ENCODE data around the gene REXO4. TPM values are rescaled to one million over a fixed set of nuclear protein-coding genes. Genes with fewer than 3 reads are reported as not detected.

REXO4 gene
- total RNA-seq, 1 donor from 2014 or later, result 17.9 TPM

DNA sequence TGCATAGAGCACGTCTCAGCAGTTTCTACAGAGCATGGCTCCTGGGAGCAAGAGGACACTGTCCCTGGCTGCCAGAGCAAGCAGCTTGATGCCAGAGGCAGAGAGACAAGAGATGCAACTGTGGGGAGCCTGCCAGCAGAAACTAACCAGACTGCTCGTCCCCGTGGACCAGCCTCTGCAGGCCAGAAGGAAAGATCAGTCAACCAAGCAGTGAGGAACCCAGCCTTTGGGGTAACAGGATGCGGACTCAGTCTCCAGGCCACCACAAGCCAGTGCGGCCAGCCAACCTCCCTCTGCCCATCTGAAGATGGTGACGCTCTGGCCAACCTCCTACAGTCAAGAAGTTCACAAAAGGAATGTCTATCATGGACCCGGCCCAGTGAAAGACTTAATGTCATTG lies 45.7 kb downstream of the REXO4 start:
- Histone ChIP-seq H3K4me2 (no peak overlapping the region), H3K9me3 (ENCODE audit: low read depth) (no peaks in the 10 kb centered on the region), H3K27ac (no peak overlapping the region), H3K27me3 (peaks cover 7% of the 10 kb centered on the region), H3K79me2 (ENCODE audit: low read depth) (peaks cover 87% of the 10 kb centered on the region), H3K9ac (no peak overlapping the region), H3F3A (ENCODE audit: low read depth) (no peaks in the 10 kb centered on the region), H3K36me3 (no peaks in the 10 kb centered on the region), H4K20me1 (ENCODE audit: low read depth) (peaks cover 85% of the 10 kb centered on the region), H3K4me1 (peaks cover 4% of the 10 kb centered on the region), H2AFZ (replicated peaks) (no peak overlapping the region), H3K4me3 (no peak overlapping the region)
- no peak for DNase-seq (ENCODE audit: low spot score)
- H3K27me3 Mint-ChIP-seq (ENCODE audit: insufficient read depth, low read depth), result peaks cover 2% of the 10 kb centered on the region
- H3K4me1 Mint-ChIP-seq, result peaks cover 15% of the 10 kb centered on the region
- no peak for TF ChIP-seq EZH2phosphoT487 (IDR thresholded peaks at IDR 0.05)
- TF ChIP-seq CTCF (IDR thresholded peaks at IDR 0.05), result no peak
- no peak for TF ChIP-seq EZH2 (IDR thresholded peaks at IDR 0.05)
- no peak overlapping the region for H3K27ac Mint-ChIP-seq
- H3K36me3 Mint-ChIP-seq, result peaks cover 19% of the 10 kb centered on the region
- H3K9me3 Mint-ChIP-seq, result no peaks in the 10 kb centered on the region
- H3K4me3 Mint-ChIP-seq, result no peak overlapping the region

GRCh38 chr9:133371261-133371711 lies 46.5 kb downstream of the REXO4 start:
- Histone ChIP-seq H4K20me1 (ENCODE audit: low read depth) (peaks cover 94% of the 10 kb centered on the region), H3K4me2 (no peak overlapping the region), H2AFZ (replicated peaks) (no peak overlapping the region), H3K9me3 (ENCODE audit: low read depth) (no peaks in the 10 kb centered on the region), H3K79me2 (ENCODE audit: low read depth) (peaks cover 93% of the 10 kb centered on the region), H3K36me3 (no peaks in the 10 kb centered on the region), H3K4me3 (no peak overlapping the region), H3K9ac (no peak overlapping the region), H3K27ac (no peak overlapping the region), H3F3A (ENCODE audit: low read depth) (no peaks in the 10 kb centered on the region), H3K4me1 (peaks cover 4% of the 10 kb centered on the region), H3K27me3 (no peaks in the 10 kb centered on the region)
- Mint-ChIP-seq H3K4me3 (no peak overlapping the region), H3K4me1 (peaks cover 15% of the 10 kb centered on the region), H3K27ac (no peak overlapping the region), H3K36me3 (peaks cover 19% of the 10 kb centered on the region), H3K9me3 (no peaks in the 10 kb centered on the region), H3K27me3 (ENCODE audit: insufficient read depth, low read depth) (peaks cover 3% of the 10 kb centered on the region)
- DNase-seq (ENCODE audit: low spot score), result no peak
- TF ChIP-seq EZH2phosphoT487 (IDR thresholded peaks at IDR 0.05) (no peak), CTCF (IDR thresholded peaks at IDR 0.05) (no peak), EZH2 (IDR thresholded peaks at IDR 0.05) (no peak)

GRCh38 chr9:133370685-133371084 lies 47.1 kb downstream of the REXO4 start:
- no peaks in the 10 kb centered on the region for H3F3A ChIP-seq (ENCODE audit: low read depth)
- peaks cover 99% of the 10 kb centered on the region for H4K20me1 ChIP-seq (ENCODE audit: low read depth)
- H3K27me3 ChIP-seq, result no peaks in the 10 kb centered on the region
- no peak overlapping the region for H3K9ac ChIP-seq
- Mint-ChIP-seq H3K27me3 (ENCODE audit: insufficient read depth, low read depth) (peaks cover 5% of the 10 kb centered on the region), H3K4me1 (peaks cover 15% of the 10 kb centered on the region), H3K27ac (no peak overlapping the region), H3K36me3 (peaks cover 19% of the 10 kb centered on the region), H3K9me3 (no peaks in the 10 kb centered on the region), H3K4me3 (no peak overlapping the region)
- DNase-seq (ENCODE audit: low spot score), result no peak
- peaks cover 4% of the 10 kb centered on the region for H3K4me1 ChIP-seq
- no peak for TF ChIP-seq EZH2 (IDR thresholded peaks at IDR 0.05)
- TF ChIP-seq CTCF (IDR thresholded peaks at IDR 0.05), result no peak
- TF ChIP-seq EZH2phosphoT487 (IDR thresholded peaks at IDR 0.05), result no peak
- no peak overlapping the region for H3K4me2 ChIP-seq
- peaks cover 97% of the 10 kb centered on the region for H3K79me2 ChIP-seq (ENCODE audit: low read depth)
- no peaks in the 10 kb centered on the region for H3K36me3 ChIP-seq
- H3K9me3 ChIP-seq (ENCODE audit: low read depth), result no peaks in the 10 kb centered on the region
- no peak overlapping the region for H2AFZ ChIP-seq (replicated peaks)
- no peak overlapping the region for H3K4me3 ChIP-seq
- H3K27ac ChIP-seq, result no peak overlapping the region

Data from neural progenitor cell (in vitro differentiated cells).